ENCODE measurements around the gene ACE.

- TF ChIP-seq CTCF (IDR thresholded peaks at IDR 0.05): no peak
- TF ChIP-seq POLR2A (IDR thresholded peaks at IDR 0.05): no peak
Measured at GRCh38 chr17:63492940-63493339, 16.1 kb downstream of the ACE start.

All from esophagus squamous epithelium (tissue), 4 donors.